PC-3 (cell line): ENCODE data around the gene KIF1C. TPM values are rescaled to one million over a fixed set of nuclear protein-coding genes. Genes with fewer than 3 reads are reported as not detected.

Experiments used
- ATAC-seq: fragments of 200-7000 bp; cut with Tn5 transposase; 2 replicates; pipeline ENCODE4 v1.9.1; 2020; ENCODE audit warnings: mild to moderate bottlenecking, moderate library complexity
- BruUV-seq: library from RNA; stranded (reverse); fragments of 400-500 nt; replicated peaks from 2 replicates; lab custom pipeline; 2021; lab: Mats Ljungman, UMichigan
- CTCF ChIA-PET: fragments of 300-600 bp; sonication (Branson Sonifier 250); formaldehyde crosslinking; loops from one replicate; lab custom pipeline; 2022; ENCODE audit warnings: antibody characterized with exemption; lab: Charles Lee
- POLR2A ChIA-PET: fragments of 300-600 bp; sonication (Branson Sonifier 250); formaldehyde crosslinking; loops from one replicate; lab custom pipeline; 2022; ENCODE audit warnings: antibody characterized with exemption; ENCODE audit not compliant: unreplicated experiment; lab: Charles Lee
- DNase-seq: peaks from one replicate; pipeline ENCODE4 v3.0.0-alpha.2; 2015
- H2AFZ ChIP-seq: fragments of 300-600 bp; sonication (generic); 2 replicates; pipeline ENCODE4 v1.6.0; 2016; ENCODE audit warnings: antibody characterized with exemption, low read length
- H3F3A ChIP-seq: fragments of 300-600 bp; sonication (generic); one replicate; pipeline ENCODE4 v1.6.0; 2017; ENCODE audit warnings: antibody characterized with exemption, low read length, control low read depth, mild to moderate bottlenecking; ENCODE audit not compliant: unreplicated experiment
- H3K27ac ChIP-seq: fragments of 300-600 bp; sonication (generic); 2 replicates; pipeline ENCODE4 v1.5.1; 2016; ENCODE audit warnings: mild to moderate bottlenecking, low read length
- H3K27me3 ChIP-seq: fragments of 300-600 bp; sonication (generic); 2 replicates; pipeline ENCODE4 v1.6.1; 2016; ENCODE audit warnings: low read length, mixed read lengths
- H3K36me3 ChIP-seq: fragments of 300-600 bp; sonication (generic); 2 replicates; pipeline ENCODE4 v1.6.1; 2016; ENCODE audit warnings: low read depth, mixed run types, low read length, mixed read lengths
- H3K4me1 ChIP-seq: fragments of 300-600 bp; sonication (generic); 2 replicates; pipeline ENCODE4 v1.5.1; 2016; ENCODE audit warnings: low read length; ENCODE audit not compliant: insufficient read depth
- H3K4me2 ChIP-seq: fragments of 300-600 bp; sonication (generic); 2 replicates; pipeline ENCODE4 v1.6.0; 2016; ENCODE audit warnings: low read length
- H3K4me3 ChIP-seq: fragments of 300-600 bp; sonication (generic); 2 replicates; pipeline ENCODE4 v1.5.1; 2016; ENCODE audit warnings: mild to moderate bottlenecking, low read length, mixed read lengths
- H3K79me2 ChIP-seq: fragments of 300-600 bp; sonication (generic); 2 replicates; pipeline ENCODE4 v1.6.1; 2017; ENCODE audit warnings: low read length, mixed read lengths
- H3K9ac ChIP-seq: fragments of 300-600 bp; sonication (generic); 2 replicates; pipeline ENCODE4 v1.6.0; 2016; ENCODE audit warnings: mild to moderate bottlenecking, low read length
- H3K9me2 ChIP-seq: fragments of 300-600 bp; sonication (generic); replicated peaks from 2 replicates; pipeline ENCODE4 v1.6.1; 2016; ENCODE audit warnings: mixed run types, low read length, mixed read lengths
- H3K9me3 ChIP-seq: fragments of 300-600 bp; sonication (generic); 2 replicates; pipeline ENCODE4 v1.6.1; 2016; ENCODE audit warnings: low read length, mixed read lengths
- H4K20me1 ChIP-seq: fragments of 300-600 bp; sonication (generic); 2 replicates; pipeline ENCODE4 v1.6.1; 2016; ENCODE audit warnings: low read length, mixed read lengths
- EZH2 ChIP-seq: fragments of 300-600 bp; sonication (generic); IDR thresholded peaks from one replicate; pipeline ENCODE4 v1.6.1; 2017; ENCODE audit warnings: antibody characterized with exemption, mild to moderate bottlenecking, low read length; ENCODE audit not compliant: unreplicated experiment
- EZH2phosphoT487 ChIP-seq: fragments of 300-600 bp; sonication (generic); IDR thresholded peaks from 2 replicates; pipeline ENCODE4 v1.6.1; 2018; ENCODE audit warnings: mild to moderate bottlenecking, antibody characterized with exemption, low read length, borderline replicate concordance
- intact Hi-C: fragments of 100-400 bp; cut with micrococcal nuclease; formaldehyde crosslinking; loops from 2 replicates; pipeline ENCODE4 v1.9.0; 2023
- total RNA-seq: library from RNA; depleted of rRNA; stranded (reverse); fragments of >200 nt; gene quantifications from 2 replicates; pipeline ENCODE4 v1.2.3, GENCODE V29; 2014
- TF ChIP-seq, protein P1 (sequence below): fragments of 300-600 bp; sonication (generic); conservative IDR thresholded peaks from 2 replicates; pipeline ENCODE4 v1.5.1; 2017; ENCODE audit warnings: antibody characterized with exemption, low read depth, mild to moderate bottlenecking, low read length

The KIF1C gene
- total RNA-seq, 1 experiment from 2014 or later: 60.9 TPM

- Histone ChIP-seq H3K4me3 (no peak overlapping the region), H3K36me3 (peaks cover 9% of the 10 kb centered on the region), H3K9me3 (no peaks in the 10 kb centered on the region), H3K27ac (no peak overlapping the region), H3F3A (no peaks in the 10 kb centered on the region), H2AFZ (no peak overlapping the region), H3K9me2 (no peaks in the 10 kb centered on the region), H3K4me1 (0 out of 2 replicates have a peak, but pooled peaks cover 9% of the 10 kb centered on the region), H3K27me3 (no peaks in the 10 kb centered on the region), H3K9ac (no peak overlapping the region), H3K4me2 (no peak overlapping the region), H4K20me1 (no peaks in the 10 kb centered on the region), H3K79me2 (peaks cover 27% of the 10 kb centered on the region)
- ATAC-seq: no peak
- no peak for TF ChIP-seq EZH2phosphoT487
- TF ChIP-seq, protein P1, sequence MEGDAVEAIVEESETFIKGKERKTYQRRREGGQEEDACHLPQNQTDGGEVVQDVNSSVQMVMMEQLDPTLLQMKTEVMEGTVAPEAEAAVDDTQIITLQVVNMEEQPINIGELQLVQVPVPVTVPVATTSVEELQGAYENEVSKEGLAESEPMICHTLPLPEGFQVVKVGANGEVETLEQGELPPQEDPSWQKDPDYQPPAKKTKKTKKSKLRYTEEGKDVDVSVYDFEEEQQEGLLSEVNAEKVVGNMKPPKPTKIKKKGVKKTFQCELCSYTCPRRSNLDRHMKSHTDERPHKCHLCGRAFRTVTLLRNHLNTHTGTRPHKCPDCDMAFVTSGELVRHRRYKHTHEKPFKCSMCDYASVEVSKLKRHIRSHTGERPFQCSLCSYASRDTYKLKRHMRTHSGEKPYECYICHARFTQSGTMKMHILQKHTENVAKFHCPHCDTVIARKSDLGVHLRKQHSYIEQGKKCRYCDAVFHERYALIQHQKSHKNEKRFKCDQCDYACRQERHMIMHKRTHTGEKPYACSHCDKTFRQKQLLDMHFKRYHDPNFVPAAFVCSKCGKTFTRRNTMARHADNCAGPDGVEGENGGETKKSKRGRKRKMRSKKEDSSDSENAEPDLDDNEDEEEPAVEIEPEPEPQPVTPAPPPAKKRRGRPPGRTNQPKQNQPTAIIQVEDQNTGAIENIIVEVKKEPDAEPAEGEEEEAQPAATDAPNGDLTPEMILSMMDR: no peak
- no peak for TF ChIP-seq EZH2
- intact Hi-C loops: no loop called here
- DNase-seq: no peak
- BruUV-seq: no TSS peak
- POLR2A ChIA-PET: no interaction called here
- CTCF ChIA-PET: no interaction called here
Measured at GRCh38 chr17:5000237-5000639, 2.5 kb downstream of the KIF1C start.

DNA sequence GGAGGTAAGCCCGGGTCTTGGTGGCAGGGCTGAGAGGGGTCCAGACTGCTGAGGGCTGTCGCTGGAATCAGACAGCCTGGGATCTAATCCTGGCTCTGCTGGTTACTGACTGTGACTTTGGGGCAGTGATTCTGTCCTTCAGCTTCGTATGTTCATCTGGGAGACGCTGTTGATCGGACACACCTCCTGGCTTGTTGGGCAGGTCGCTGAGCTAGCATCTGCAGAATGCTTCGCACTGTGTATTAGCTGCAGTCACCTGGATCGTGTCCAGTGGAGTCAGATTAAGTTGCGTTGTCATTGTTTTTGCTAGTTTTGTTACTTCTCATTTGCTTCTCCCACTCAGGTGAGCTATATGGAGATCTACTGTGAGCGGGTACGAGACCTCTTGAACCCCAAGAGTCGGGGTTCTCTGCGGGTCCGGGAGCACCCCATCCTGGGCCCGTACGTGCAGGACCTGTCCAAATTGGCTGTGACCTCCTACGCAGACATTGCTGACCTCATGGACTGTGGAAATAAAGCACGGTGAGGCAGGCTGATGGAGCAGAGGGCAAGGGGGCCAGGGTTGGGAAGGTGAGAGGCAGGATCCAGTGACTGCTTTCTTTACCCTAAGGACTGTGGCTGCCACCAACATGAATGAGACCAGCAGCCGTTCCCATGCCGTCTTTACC is 4.5 kb downstream of the KIF1C start:
- peaks cover 27% of the 10 kb centered on the region for H3K79me2 ChIP-seq
- H3K4me3 ChIP-seq: no peak overlapping the region
- H3K27me3 ChIP-seq: no peaks in the 10 kb centered on the region
- H3K4me2 ChIP-seq: no peak overlapping the region
- TF ChIP-seq EZH2 (no peak), EZH2phosphoT487 (no peak)
- TF ChIP-seq, protein P1: no peak
- ATAC-seq (no peak), DNase-seq (no peak)
- peaks cover 9% of the 10 kb centered on the region for H3K36me3 ChIP-seq
- no peaks in the 10 kb centered on the region for H3F3A ChIP-seq
- H3K9me3 ChIP-seq: no peaks in the 10 kb centered on the region
- H3K9ac ChIP-seq: no peak overlapping the region
- no peak overlapping the region for H3K27ac ChIP-seq
- no peak overlapping the region for H2AFZ ChIP-seq
- BruUV-seq: no TSS peak
- no peaks in the 10 kb centered on the region for H3K9me2 ChIP-seq
- ChIA-PET CTCF (no interaction called here), POLR2A (no interaction called here)
- H3K4me1 ChIP-seq: 0 out of 2 replicates have a peak, but pooled peaks cover 9% of the 10 kb centered on the region
- intact Hi-C loops: no loop called here
- H4K20me1 ChIP-seq: no peaks in the 10 kb centered on the region

DNA sequence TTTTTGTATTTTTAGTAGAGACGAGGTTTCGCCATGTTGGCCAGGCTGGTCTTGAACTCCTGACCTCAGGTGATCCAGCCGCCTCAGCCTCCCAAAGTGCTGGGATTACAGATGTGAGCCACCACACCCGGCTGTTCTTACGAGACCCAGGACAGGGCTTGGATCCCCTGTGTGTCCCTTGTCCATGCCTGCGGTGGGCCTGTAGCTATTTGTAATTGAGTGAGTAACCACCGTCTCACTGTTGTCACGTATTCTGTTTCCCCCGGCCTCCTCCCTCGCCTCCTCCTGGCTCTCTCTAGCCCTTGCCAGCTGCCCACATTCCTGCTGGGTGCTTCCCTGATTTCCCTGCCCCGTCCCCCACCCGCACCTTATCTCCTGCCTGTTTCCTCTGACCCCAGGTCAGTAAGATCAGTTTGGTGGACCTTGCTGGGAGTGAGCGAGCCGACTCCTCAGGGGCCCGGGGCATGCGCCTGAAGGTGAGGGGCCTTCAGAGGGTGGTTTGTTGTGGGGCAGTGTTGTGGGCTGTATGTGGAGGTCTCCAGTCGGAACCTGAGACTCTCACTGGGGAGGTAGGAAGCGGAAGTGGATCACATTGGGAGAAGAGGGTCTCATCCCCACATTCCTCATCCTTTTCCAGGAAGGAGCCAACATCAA is 5.6 kb downstream of the KIF1C start:
- H3K4me1 ChIP-seq: 0 out of 2 replicates have a peak, but pooled peaks cover 9% of the 10 kb centered on the region
- intact Hi-C loops: no loop called here
- H3K9me3 ChIP-seq: no peaks in the 10 kb centered on the region
- peaks cover 23% of the 10 kb centered on the region for H3K79me2 ChIP-seq
- no peak overlapping the region for H3K4me3 ChIP-seq
- BruUV-seq: no TSS peak
- no peaks in the 10 kb centered on the region for H3K27me3 ChIP-seq
- no peak overlapping the region for H2AFZ ChIP-seq
- H3K9me2 ChIP-seq: no peaks in the 10 kb centered on the region
- peaks cover 9% of the 10 kb centered on the region for H3K36me3 ChIP-seq
- no peaks in the 10 kb centered on the region for H4K20me1 ChIP-seq
- DNase-seq (no peak), ATAC-seq (no peak)
- ChIA-PET POLR2A (no interaction called here), CTCF (no interaction called here)
- TF ChIP-seq EZH2 (no peak), EZH2phosphoT487 (no peak)
- TF ChIP-seq, protein P1: no peak
- H3K9ac ChIP-seq: no peak overlapping the region
- H3K4me2 ChIP-seq: no peak overlapping the region
- H3F3A ChIP-seq: no peaks in the 10 kb centered on the region
- H3K27ac ChIP-seq: no peak overlapping the region
